ENCODE measurements around the gene NSMF. TPM values are rescaled to one million over a fixed set of nuclear protein-coding genes. Genes with fewer than 3 reads are reported as not detected.

NSMF gene
- total RNA-seq, 1 experiment from 2014 or later = 73.4 TPM

GRCh38 chr9:137431416-137431931 is 27.7 kb downstream of the NSMF start:
- intact Hi-C loops (cut with micrococcal nuclease; ENCODE audit: unreplicated experiment) = loop anchor here (10.0 kb wide), 1 partner anchor 183 kb away; the partner anchor contains the start of gene EHMT1
- H3K4me1 ChIP-seq (replicated peaks; ENCODE audit: insufficient read depth) = peaks cover 11% of the 10 kb centered on the region
- POLR2A ChIA-PET (ENCODE audit: unreplicated experiment) = no interaction called here
- no peaks in the 10 kb centered on the region for H3K9me3 ChIP-seq (ENCODE audit: insufficient read depth, low read depth)
- no TSS peak for BruUV-seq (replicated peaks)
- no peak overlapping the region for H2AFZ ChIP-seq
- H3F3A ChIP-seq (ENCODE audit: insufficient read depth, low read depth) = peaks cover 7% of the 10 kb centered on the region; the same call in 1 of the 2 replicates
- no peak for DNase-seq
- H4K20me1 ChIP-seq (ENCODE audit: insufficient read depth) = no peaks in the 10 kb centered on the region
- H3K9me2 ChIP-seq (ENCODE audit: insufficient read depth) = no peaks in the 10 kb centered on the region
- H3K79me2 ChIP-seq (ENCODE audit: low read depth) = no peaks in the 10 kb centered on the region
- H3K4me2 ChIP-seq = no peak overlapping the region
- no peaks in the 10 kb centered on the region for H3K36me3 ChIP-seq (ENCODE audit: low read depth)
- TF ChIP-seq CTCF (conservative IDR thresholded peaks at IDR 0.05) = no peak
- H3K27me3 ChIP-seq (ENCODE audit: insufficient read depth, low read depth) = no peaks in the 10 kb centered on the region
- H3K4me3 ChIP-seq = no peak overlapping the region
- H3K27ac ChIP-seq = no peak overlapping the region
- CTCF ChIA-PET = no interaction called here

- Histone ChIP-seq H4K20me1 (ENCODE audit: insufficient read depth) (no peaks in the 10 kb centered on the region), H3K4me1 (replicated peaks; ENCODE audit: insufficient read depth) (peaks cover 6% of the 10 kb centered on the region), H3K27ac (no peak overlapping the region), H3K9me2 (ENCODE audit: insufficient read depth) (no peaks in the 10 kb centered on the region), H3K4me2 (no peak overlapping the region), H3K9me3 (ENCODE audit: insufficient read depth, low read depth) (no peaks in the 10 kb centered on the region), H3F3A (ENCODE audit: insufficient read depth, low read depth) (peaks cover 7% of the 10 kb centered on the region; the same call in 1 of the 2 replicates), H2AFZ (no peak overlapping the region), H3K36me3 (ENCODE audit: low read depth) (no peaks in the 10 kb centered on the region), H3K27me3 (ENCODE audit: insufficient read depth, low read depth) (no peaks in the 10 kb centered on the region), H3K79me2 (ENCODE audit: low read depth) (no peaks in the 10 kb centered on the region), H3K4me3 (no peak overlapping the region)
- BruUV-seq (replicated peaks) = no TSS peak
- ChIA-PET POLR2A (ENCODE audit: unreplicated experiment) (interaction anchor here (0.6 kb wide), 1 partner anchor 143 kb away, joined by 3 read pairs; no protein-coding TSS in a partner anchor), CTCF (no interaction called here)
- intact Hi-C loops (cut with micrococcal nuclease; ENCODE audit: unreplicated experiment) = loop anchor here (10.0 kb wide), 1 partner anchor 184 kb away; the partner anchor contains the start of gene EHMT1
- no peak for DNase-seq
- TF ChIP-seq CTCF (conservative IDR thresholded peaks at IDR 0.05) (no peak), EZH2 (IDR thresholded peaks at IDR 0.05; ENCODE audit: low read depth) (no peak)
Measured at GRCh38 chr9:137430723-137431415, 28.3 kb downstream of the NSMF start.

DNA sequence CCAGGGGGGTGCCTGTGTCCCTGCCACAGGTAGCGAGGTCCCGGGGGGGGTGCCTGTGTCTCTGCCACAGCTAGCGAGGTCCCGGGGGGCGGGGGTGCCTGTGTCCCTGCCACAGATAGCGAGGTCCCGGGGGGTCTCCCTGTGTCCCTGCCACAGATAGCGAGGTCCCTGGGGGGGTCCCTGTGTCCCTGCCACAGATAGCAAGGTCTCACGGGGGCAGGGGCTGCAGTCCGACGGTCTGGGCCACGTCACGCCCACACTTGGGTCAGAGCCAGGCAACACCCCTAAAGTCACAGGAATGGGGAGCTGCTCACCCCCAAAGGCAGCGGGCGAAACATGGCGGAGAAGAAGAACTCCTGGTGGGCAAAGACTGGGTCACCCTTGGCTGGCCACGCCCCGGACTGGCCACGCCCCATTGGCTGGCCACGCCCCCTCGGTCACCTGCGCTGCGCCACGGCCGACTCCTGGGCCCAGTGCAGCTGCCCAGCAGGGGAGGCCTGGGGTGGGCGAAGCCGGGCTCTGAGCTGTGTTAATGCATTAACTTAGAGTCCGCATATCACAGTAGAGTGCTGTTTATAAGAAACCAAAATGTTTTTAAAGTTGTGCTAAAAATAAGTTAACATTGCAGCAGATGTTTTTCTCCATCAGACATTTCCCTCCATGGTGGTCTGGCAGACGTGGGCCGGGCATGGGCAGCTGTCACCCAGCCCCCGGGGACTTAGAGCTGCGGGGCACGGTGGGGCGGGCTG is 29.0 kb downstream of the NSMF start:
- no peaks in the 10 kb centered on the region for H3K4me1 ChIP-seq (replicated peaks; ENCODE audit: insufficient read depth)
- BruUV-seq (replicated peaks) = no TSS peak
- TF ChIP-seq CTCF (conservative IDR thresholded peaks at IDR 0.05) = no peak
- TF ChIP-seq EZH2 (IDR thresholded peaks at IDR 0.05; ENCODE audit: low read depth) = no peak
- no peaks in the 10 kb centered on the region for H3K9me3 ChIP-seq (ENCODE audit: insufficient read depth, low read depth)
- CTCF ChIA-PET = no interaction called here
- no peaks in the 10 kb centered on the region for H3K36me3 ChIP-seq (ENCODE audit: low read depth)
- peaks cover 7% of the 10 kb centered on the region; the same call in 1 of the 2 replicates for H3F3A ChIP-seq (ENCODE audit: insufficient read depth, low read depth)
- no peak overlapping the region for H3K27ac ChIP-seq
- H3K79me2 ChIP-seq (ENCODE audit: low read depth) = no peaks in the 10 kb centered on the region
- H4K20me1 ChIP-seq (ENCODE audit: insufficient read depth) = no peaks in the 10 kb centered on the region
- DNase-seq = no peak
- POLR2A ChIA-PET (ENCODE audit: unreplicated experiment) = interaction anchor here (0.6 kb wide), 2 partner anchors 11 to 143 kb away, joined by 3 to 9 read pairs; no protein-coding TSS in a partner anchor
- H2AFZ ChIP-seq = no peak overlapping the region
- no peaks in the 10 kb centered on the region for H3K27me3 ChIP-seq (ENCODE audit: insufficient read depth, low read depth)
- no peaks in the 10 kb centered on the region for H3K9me2 ChIP-seq (ENCODE audit: insufficient read depth)
- no peak overlapping the region for H3K4me3 ChIP-seq
- intact Hi-C loops (cut with micrococcal nuclease; ENCODE audit: unreplicated experiment) = loop anchor here (10.0 kb wide), 1 partner anchor 185 kb away; the partner anchor contains the start of gene EHMT1
- H3K4me2 ChIP-seq = no peak overlapping the region
